ENCODE data around the gene PCA3.
"Not testable (repeated sequence)": the region's sequence is repeated elsewhere in the genome, so short reads cannot be mapped to it uniquely, and the experiment has no call there.

DNA sequence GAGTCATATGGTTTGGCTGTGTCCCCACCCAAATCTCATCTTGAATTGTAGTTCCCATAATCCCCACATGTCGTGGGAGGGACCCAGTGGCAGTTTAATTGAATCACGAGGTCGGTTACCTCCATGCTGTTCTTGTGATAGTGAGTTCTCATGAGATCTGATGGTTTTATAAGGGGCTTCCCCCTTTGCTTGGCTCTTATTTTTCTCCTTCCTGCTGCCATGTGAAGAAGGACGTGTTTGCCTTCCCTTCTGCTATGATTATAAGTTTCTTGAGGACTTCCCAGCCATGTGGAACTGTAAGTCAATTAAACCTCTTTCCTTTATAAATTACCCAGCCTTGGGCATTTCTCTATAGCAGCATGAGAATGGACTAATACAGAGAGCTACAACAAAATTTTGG is 21.3 kb upstream of the PCA3 start:
- TF ChIP-seq RAD21 (IDR thresholded peaks at IDR 0.05; ENCODE audit: low read depth); POLR2A (IDR thresholded peaks at IDR 0.05; ENCODE audit: borderline replicate concordance, extremely low read depth, insufficient read depth, insufficient read length); CTCF (IDR thresholded peaks at IDR 0.05 in 2 of 3, conservative IDR thresholded peaks at IDR 0.05 in 1 of 3; ENCODE audit: borderline replicate concordance in 1 of 3, insufficient read depth in 1 of 3, low read depth in 2 of 3, low read length in 2 of 3); POLR2AphosphoS5 (IDR thresholded peaks at IDR 0.05; ENCODE audit: low read depth, low read length); EZH2 (IDR thresholded peaks at IDR 0.05); ZFX (IDR thresholded peaks at IDR 0.05); SIN3A (IDR thresholded peaks at IDR 0.05; ENCODE audit: low read depth); CEBPB (IDR thresholded peaks at IDR 0.05; ENCODE audit: low read depth): not testable (repeated sequence)
- TF ChIP-seq, protein P1, sequence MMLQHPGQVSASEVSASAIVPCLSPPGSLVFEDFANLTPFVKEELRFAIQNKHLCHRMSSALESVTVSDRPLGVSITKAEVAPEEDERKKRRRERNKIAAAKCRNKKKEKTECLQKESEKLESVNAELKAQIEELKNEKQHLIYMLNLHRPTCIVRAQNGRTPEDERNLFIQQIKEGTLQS (IDR thresholded peaks at IDR 0.05), result not testable (repeated sequence)
- TF ChIP-seq, protein P2, sequence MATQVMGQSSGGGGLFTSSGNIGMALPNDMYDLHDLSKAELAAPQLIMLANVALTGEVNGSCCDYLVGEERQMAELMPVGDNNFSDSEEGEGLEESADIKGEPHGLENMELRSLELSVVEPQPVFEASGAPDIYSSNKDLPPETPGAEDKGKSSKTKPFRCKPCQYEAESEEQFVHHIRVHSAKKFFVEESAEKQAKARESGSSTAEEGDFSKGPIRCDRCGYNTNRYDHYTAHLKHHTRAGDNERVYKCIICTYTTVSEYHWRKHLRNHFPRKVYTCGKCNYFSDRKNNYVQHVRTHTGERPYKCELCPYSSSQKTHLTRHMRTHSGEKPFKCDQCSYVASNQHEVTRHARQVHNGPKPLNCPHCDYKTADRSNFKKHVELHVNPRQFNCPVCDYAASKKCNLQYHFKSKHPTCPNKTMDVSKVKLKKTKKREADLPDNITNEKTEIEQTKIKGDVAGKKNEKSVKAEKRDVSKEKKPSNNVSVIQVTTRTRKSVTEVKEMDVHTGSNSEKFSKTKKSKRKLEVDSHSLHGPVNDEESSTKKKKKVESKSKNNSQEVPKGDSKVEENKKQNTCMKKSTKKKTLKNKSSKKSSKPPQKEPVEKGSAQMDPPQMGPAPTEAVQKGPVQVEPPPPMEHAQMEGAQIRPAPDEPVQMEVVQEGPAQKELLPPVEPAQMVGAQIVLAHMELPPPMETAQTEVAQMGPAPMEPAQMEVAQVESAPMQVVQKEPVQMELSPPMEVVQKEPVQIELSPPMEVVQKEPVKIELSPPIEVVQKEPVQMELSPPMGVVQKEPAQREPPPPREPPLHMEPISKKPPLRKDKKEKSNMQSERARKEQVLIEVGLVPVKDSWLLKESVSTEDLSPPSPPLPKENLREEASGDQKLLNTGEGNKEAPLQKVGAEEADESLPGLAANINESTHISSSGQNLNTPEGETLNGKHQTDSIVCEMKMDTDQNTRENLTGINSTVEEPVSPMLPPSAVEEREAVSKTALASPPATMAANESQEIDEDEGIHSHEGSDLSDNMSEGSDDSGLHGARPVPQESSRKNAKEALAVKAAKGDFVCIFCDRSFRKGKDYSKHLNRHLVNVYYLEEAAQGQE (IDR thresholded peaks at IDR 0.05; ENCODE audit: low read depth), result not testable (repeated sequence)
